ENCODE measurements around the gene TFE3. TPM values are rescaled to one million over a fixed set of nuclear protein-coding genes. Genes with fewer than 3 reads are reported as not detected.

The TFE3 gene
- total RNA-seq, 2 donors from 2014 or later, result 34.5 to 36.2 TPM

Other genes starting within 250 kb of the TFE3 start
- 10 to 100 TPM; 43.1 to 44.6 TPM for gene HDAC6, start 241.3 kb downstream of the TFE3 start, total RNA-seq
- not detected for gene ERAS, start 216.8 kb downstream of the TFE3 start, total RNA-seq
- gene PCSK1N, start 207.7 kb downstream of the TFE3 start, total RNA-seq, result 1 to 10 TPM; 3.9 to 9.8 TPM
- gene TIMM17B, start 145.6 kb downstream of the TFE3 start, total RNA-seq, result 10 to 100 TPM; 52.4 to 60.3 TPM
- gene PQBP1, start 145.4 kb downstream of the TFE3 start, total RNA-seq, result 10 to 100 TPM; 49.5 to 63.7 TPM
- gene SLC35A2, start 131.7 kb downstream of the TFE3 start, total RNA-seq, result 10 to 100 TPM; 13.8 to 17.4 TPM
- 1 to 10 TPM; 4.0 to 5.5 TPM for gene PIM2, start 124.3 kb downstream of the TFE3 start, total RNA-seq
- 10 to 100 TPM; 19.0 to 27.0 TPM for gene OTUD5, start 85.8 kb downstream of the TFE3 start, total RNA-seq
- gene KCND1, start 71.5 kb downstream of the TFE3 start, total RNA-seq, result 1 to 10 TPM in 1 of 2 donors, under 1 TPM in 1; 0.99 to 1.4 TPM
- gene GRIPAP1, start 41.1 kb downstream of the TFE3 start, total RNA-seq, result 10 to 100 TPM; 23.7 to 25.4 TPM
- 1 to 10 TPM; 2.4 to 2.7 TPM for gene CCDC120, start 15.6 kb upstream of the TFE3 start, total RNA-seq
- gene PRAF2, start 30.6 kb upstream of the TFE3 start, total RNA-seq, result 10 to 100 TPM; 15.6 to 20.1 TPM
- 10 to 100 TPM; 52.3 to 61.1 TPM for gene WDR45, start 36.5 kb upstream of the TFE3 start, total RNA-seq
- gene GPKOW, start 80.4 kb upstream of the TFE3 start, total RNA-seq, result 10 to 100 TPM; 17.1 to 19.4 TPM
- gene MAGIX, start 119.4 kb upstream of the TFE3 start, total RNA-seq, result 1 to 10 TPM; 7.7 to 7.9 TPM
- gene PLP2, start 128.5 kb upstream of the TFE3 start, total RNA-seq, result 100 to 1,000 TPM in 1 of 2 donors, 10 to 100 TPM in 1; 97.5 to 114 TPM
- gene PRICKLE3, start 143.0 kb upstream of the TFE3 start, total RNA-seq, result 10 to 100 TPM in 1 of 2 donors, 1 to 10 TPM in 1; 9.9 to 14.8 TPM
- gene SYP, start 156.8 kb upstream of the TFE3 start, total RNA-seq, result 1 to 10 TPM; 1.8 to 2.8 TPM
- gene CACNA1F, start 190.0 kb upstream of the TFE3 start, total RNA-seq, result under 1 TPM; 0.03 to 0.21 TPM
- 10 to 100 TPM in 1 of 2 donors, 1 to 10 TPM in 1; 8.8 to 10.7 TPM for gene CCDC22, start 192.1 kb upstream of the TFE3 start, total RNA-seq
- gene FOXP3, start 221.4 kb upstream of the TFE3 start, total RNA-seq, result not detected
- 10 to 100 TPM; 17.5 to 22.5 TPM for gene PPP1R3F, start 226.4 kb upstream of the TFE3 start, total RNA-seq

Data from left cardiac atrium (tissue), 2 donors.